GM18519 (cell line): ENCODE data around the gene TMC3.

Source experiments
- ATAC-seq: cut with Tn5 transposase; IDR thresholded peaks from one replicate; pipeline ENCODE4 v1.9.1; 2021; ENCODE audit warnings: mild to moderate bottlenecking, moderate library complexity; ENCODE audit not compliant: unreplicated experiment, low FRiP score

The TMC3 gene

GRCh38 chr15:81301385-81301784 lies 72.6 kb downstream of the TMC3 start:
- ATAC-seq: no peak

- no peak for ATAC-seq
Observed at GRCh38 chr15:81299630-81300273, 74.3 kb downstream of the TMC3 start.

- no peak for ATAC-seq
Observed at GRCh38 chr15:81299156-81299555, 74.9 kb downstream of the TMC3 start.

GRCh38 chr15:81298611-81299010 lies 75.4 kb downstream of the TMC3 start:
- no peak for ATAC-seq

DNA sequence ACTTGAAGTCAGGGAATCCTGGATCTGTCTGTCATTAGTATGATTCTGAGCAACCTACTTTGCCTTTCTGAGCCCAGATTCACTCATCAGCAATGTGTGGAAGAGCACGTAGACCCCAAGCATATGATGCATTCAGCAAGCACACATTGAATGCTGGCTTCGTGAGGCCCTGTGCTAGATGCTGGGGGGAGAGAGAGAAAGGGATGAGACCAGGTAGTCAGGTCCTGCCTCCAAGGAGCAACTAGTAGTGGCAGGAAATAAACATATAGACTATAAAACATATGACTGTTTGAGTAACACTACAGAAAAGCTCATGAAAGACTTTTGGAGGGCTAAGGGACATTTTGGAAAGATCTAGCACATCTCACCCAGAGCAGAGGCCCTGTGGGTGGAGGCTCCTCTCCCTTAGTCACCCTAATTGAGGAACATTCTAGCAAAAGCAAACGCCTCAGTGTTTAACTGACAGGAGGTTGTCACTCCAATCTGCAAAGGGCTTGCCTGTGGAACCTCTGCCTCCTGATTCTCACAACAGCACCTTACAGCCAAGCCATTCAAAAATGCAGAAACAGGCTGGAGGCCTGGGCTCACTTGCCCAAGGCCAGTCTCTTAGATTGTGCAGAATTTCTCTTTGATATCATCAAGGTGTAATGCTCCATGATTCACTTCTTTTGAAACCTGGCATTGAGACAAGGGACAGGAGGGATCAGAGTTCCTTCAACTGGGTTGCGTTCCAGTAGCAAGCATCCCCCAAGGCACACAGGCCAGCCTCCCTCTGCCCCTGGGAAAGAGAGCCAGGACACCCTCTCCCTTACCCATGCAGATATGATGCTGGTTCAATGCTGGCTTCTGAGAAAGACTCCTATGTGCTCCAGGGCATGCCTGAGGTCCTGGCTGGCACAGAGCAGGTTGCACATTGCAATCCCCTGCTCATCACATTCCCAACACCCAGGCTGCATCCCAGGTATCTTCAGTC lies 76.1 kb downstream of the TMC3 start:
- ATAC-seq: no peak

GRCh38 chr15:81297147-81297572 lies 76.9 kb downstream of the TMC3 start:
- no peak for ATAC-seq

DNA sequence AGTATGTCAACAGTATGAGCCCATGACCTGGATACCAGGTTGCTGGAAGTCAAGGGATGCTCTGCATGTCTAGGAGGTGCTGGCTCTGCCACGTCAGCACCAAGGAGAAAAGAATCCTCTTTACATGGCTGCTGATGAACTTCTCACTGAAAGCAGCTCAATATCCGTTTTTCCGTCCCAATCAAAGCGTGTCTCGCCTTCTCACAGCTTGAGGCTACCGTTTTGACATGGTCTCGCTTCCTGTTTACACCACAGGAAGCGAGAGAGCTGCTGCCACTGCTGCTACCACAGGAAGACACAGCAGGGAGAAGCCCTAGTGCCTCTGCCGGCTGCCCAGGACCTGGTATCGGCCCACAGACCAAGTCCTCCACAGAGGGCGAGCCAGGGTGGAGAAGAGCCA lies 77.3 kb downstream of the TMC3 start:
- no peak for ATAC-seq

GRCh38 chr15:81296186-81296585 lies 77.8 kb downstream of the TMC3 start:
- no peak for ATAC-seq

DNA sequence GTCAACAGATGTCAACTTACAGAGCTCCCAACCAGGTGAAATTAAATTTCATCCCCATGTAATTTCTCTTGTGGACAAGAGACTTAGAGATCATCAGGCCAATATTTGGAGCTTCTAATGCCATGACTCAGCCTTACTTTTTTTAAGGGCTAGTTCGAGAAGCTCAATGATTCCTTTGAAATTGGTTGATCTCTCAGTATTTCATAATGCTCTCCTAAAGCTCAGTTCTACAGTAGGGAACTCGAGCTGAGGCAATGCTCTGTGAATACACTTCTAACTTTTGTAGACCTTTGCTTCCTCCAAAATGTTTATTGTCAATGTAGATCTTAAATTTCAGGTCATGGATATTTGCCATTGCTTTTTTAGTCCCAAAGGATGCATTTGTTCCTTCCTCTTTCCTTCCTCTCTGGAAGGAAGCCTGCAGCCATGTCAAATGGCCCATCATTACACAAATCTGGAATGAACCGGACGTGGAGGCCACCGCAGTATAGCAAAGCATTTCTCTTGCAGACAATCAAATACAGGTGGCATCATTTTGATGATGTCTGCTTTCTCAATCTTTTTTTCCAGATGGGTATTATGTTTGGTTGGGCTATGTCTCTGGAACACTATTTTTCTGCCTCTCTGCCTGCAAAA lies 78.4 kb downstream of the TMC3 start:
- no peak for ATAC-seq

DNA sequence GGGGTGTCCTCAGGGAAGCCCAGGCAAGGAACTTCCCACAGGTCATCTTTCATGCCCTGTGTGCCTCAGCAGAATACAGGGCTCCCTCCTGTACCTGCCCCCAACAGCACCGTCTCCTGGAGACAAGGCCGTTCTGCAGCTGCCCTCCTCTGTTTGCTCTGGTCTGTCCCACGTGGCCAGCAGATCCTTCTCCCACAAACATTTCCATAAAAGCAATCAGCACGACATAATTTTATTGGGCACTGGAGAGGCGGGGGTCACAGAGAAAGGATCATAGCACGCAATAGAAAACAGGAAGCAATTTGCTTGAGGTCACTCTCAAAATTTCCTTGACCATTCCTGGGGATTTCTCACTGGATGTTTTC lies 79.5 kb downstream of the TMC3 start:
- ATAC-seq: no peak

DNA sequence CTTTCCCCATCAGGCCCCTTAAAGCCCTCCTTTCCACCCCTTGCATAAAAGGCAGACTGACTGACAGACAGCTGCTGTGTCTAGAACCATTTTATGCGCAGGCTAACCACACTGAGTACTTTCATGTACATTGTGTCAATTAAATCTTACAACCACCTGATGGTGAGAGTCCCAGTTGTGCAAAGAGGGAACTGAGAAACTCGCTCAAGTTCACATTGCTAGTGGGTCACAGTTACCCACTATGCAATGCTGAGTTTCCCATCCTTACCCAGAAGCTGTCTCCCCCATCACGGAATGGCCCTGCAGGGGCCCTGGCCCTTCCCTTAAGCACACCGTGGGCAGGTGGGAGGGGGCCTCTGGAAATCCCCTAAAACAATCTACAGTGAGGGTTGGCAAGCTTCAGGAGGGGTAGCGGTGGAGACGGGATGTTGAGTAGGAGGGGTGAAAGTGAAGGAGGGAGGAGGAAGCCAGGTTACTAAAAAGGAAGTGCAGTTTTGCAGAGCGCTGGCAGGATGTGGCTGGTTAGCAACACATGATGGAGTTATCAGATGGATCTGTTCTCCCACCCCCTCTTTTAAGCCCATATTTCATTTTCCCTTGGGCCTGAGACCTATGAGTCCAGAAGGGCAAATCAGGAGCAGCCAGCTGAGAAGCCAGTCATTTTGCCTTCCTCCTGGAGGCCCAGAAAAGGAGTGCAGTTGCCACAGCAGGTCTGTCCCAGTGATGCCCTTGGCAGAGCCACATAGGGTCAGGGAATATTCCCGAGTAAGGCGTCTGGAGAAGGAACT lies 80.1 kb downstream of the TMC3 start:
- ATAC-seq: peak; percentile 64

GRCh38 chr15:81292523-81293001 lies 81.5 kb downstream of the TMC3 start:
- ATAC-seq: peak; percentile 32

- no peak for ATAC-seq
Observed at GRCh38 chr15:81291916-81292522, 82.0 kb downstream of the TMC3 start.

DNA sequence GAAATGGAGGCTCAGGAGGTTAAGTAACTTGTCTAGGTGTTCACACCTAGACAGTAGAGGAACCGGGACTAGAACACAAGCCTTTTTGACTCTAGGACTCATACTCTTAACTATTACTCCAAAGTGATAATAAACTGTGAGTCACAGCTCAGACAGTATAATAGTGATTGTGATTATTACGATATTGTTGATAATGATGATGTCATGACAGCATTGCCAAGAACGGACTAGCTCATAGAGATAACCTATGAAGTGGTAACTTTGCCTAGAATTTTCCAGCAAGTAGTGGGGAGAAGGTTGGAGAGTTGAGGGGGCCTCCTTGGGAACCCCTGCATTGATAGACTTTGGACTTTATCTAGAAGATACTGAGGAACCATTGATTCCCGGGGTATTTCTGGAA lies 84.1 kb downstream of the TMC3 start:
- ATAC-seq: no peak

GRCh38 chr15:81288616-81289015 lies 85.4 kb downstream of the TMC3 start:
- ATAC-seq: no peak

DNA sequence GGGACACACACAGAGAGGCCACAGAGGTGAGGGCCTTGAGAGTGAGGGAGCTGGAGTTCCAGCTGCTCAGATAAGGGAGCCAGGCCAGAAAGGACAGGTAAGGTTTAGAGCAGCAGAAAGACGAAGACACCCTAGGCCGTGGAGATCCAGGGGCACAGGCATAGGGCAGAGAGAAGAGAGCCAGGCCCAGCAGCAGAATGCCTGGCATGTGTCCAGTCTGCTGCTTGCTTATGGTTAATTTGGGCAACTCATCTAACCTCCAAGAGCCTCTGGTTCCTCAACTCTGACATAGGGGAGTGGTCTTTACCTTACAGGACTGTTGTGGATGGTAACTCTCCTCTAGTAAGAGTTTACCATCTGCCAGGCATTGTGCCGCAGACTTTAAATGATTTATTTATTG lies 86.0 kb downstream of the TMC3 start:
- no peak for ATAC-seq

GRCh38 chr15:81286621-81287121 lies 87.3 kb downstream of the TMC3 start:
- ATAC-seq: peak; percentile 36

DNA sequence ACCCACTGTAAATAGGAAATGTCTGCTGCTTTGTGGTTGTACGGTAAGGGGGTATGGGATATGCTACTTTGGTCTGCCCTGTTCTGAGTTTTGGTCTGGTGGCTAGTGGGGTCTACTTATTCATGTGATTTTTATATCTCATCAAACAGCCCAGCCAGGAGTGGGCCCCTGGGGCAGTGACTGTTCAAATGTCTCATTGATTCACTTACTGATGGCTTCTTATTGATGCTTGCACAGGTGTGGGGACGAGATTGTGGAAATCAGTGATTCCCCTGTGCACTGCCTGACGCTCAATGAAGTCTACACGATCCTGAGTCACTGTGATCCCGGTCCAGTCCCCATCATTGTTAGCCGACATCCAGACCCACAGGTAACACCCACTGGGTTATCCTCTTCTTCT lies 88.6 kb downstream of the TMC3 start:
- no peak for ATAC-seq

DNA sequence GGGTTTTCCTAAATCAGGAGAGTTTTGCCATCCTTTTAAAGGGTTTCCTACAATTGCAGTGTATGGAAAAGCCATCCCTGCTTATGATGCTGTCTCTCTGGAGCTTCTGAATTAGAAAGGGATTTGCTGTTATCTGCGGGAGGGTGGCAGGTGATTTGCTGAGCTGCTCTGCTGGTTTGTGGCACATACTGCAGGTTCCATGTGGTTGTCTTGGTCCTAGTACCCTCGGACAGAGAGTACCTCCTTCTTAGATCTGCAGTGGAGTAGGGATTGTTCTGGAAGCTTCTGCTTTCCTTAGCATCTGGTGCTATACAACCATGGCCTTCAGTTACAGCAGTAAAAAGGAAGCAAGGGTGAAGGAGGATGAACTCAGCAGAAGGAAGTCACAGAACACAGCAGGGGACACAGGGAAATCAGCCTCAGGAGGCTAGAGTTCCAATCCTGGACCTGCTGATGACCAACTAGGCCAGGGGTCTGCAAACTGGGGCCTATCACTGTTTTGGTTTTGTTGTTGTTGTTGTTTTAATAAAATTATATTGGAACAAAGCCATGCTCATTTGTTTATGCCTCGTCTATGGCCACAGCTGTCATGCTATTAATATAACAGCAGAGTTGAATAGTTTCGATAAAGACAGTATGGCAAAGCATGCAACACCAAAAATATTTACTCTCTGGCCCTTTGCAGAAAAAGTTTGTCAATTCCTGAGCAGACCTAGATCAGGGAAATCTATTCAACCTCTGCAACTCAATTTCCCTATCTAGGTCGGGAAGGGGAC lies 89.6 kb downstream of the TMC3 start:
- ATAC-seq: no peak
